Measurements from ENCODE around the gene NEGR1. TPM values are rescaled to one million over a fixed set of nuclear protein-coding genes. Genes with fewer than 3 reads are reported as not detected.

NEGR1 gene
- total RNA-seq, 1 donor from 2014 or later: 1.6 TPM

GRCh38 chr1:71781450-71781849, 500.9 kb downstream of the NEGR1 start:
- no peak for DNase-seq (ENCODE audit: low read depth)

GRCh38 chr1:71780681-71781080, 501.7 kb downstream of the NEGR1 start:
- DNase-seq (ENCODE audit: low read depth): no peak

GRCh38 chr1:71778940-71779339, 503.4 kb downstream of the NEGR1 start:
- no peak for DNase-seq (ENCODE audit: low read depth)

GRCh38 chr1:71777094-71777493, 505.2 kb downstream of the NEGR1 start:
- no peak for DNase-seq (ENCODE audit: low read depth)

DNA sequence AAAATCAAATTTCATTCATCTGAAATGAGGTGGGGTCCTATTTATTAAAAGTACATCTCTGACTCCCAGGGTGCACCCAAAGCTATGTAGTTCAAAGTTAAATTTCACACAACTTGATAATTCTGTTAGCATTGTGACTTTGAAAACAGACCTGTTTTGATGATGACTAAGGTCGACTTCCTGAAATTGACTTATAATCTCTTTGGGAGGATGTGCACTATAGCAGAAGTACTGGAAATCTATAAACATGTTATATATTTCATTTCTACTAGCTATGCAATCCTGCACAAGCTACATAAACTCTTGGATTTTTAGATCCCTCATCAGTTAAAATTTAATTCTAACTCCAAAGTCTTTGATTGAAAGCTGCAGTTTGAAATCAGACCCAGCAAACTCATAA, 507.6 kb downstream of the NEGR1 start:
- DNase-seq (ENCODE audit: low read depth): no peak

DNA sequence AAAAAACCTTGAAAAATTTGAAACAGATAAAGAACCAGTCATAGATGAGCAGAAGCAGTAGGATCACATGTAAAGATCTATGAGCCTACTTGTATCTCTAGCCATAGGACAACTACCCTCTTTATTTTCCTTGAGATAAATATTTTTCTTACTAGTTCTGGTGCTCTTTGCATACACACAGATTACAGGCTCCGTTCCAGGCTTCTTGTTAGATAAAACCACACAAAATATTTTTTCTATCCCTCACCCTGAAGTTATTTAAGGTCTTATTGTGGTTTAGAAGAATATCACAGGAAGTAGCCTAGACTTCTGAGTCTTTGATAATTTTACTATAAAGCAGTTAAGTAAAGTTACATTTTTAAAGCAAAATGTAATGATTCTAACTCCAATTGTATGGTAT, 512.2 kb downstream of the NEGR1 start:
- DNase-seq (ENCODE audit: low read depth): no peak

DNA sequence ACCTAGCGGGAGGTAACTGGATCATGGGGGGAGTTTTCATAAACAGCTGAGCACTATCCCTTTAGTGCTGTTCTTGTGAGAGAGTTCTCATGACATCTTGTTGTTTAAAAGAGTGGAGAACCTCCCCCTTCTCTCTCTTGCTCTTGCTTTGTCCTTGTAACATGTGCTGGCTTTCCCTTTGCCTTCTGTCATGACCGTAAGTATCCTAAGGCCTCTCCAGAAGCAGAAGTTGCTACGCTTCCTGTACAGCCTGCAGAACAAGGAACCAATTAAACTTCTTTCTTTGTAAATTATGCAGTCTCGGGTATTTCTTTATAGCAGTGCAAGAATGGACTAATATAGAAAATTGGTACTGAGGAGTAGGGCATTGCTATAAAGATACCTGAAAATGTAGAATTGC, 515.6 kb downstream of the NEGR1 start:
- no peak for DNase-seq (ENCODE audit: low read depth)

DNA sequence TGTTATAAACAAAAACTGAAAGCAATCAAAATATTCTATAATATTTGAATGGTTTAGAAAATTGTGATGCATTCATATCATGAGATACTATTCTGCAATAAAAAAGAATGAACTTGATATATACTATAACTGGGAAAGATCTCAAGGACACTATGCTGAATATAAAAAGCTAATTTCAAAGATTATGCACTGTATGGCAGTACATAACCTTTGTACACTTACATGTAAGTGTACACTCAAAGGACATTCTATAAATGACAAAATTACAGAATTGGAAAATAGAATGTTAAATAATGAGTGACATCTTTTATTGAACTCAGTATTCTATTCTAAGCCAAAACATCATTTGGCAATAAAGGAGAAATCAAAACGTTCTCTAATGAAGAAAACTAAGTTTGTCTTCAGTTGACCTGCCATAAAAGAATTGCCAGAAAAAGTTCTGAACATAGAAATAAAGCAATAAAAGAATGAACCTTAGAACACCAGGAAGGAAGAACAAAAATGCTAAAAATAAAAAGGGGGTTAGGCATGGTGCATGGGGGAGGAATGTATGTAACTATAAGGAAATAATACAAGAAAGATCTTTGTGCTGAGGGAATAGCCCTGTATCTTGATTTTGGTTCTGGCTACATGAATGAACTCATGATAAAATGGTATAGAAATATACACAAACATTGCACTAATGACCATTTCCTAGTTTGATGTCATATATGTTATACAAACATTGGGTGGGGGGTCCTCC, 519.7 kb downstream of the NEGR1 start:
- no peak for DNase-seq (ENCODE audit: low read depth)

- no peak for DNase-seq (ENCODE audit: low read depth)
These were observed 526.9 kb downstream of the NEGR1 start for GRCh38 chr1:71755441-71755840.

DNA sequence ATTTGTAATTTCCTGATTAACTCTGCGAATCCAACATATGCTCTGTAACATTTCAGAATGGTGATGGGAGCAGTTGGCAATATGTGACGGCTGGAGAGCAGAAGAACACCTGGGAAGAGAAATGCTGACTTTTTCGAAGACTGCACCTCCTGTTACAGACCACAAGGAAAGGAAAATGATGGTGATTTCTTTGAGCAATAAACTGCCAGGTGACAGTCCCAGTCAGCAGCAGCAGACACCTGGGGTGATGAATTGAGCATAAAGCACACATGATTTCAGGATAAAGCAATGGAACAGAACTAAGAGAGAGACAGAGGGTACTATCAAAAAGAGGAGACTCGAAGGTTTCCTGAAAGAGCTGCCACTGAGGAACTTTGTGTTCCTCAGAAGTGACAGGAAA, 528.6 kb downstream of the NEGR1 start:
- DNase-seq (ENCODE audit: low read depth): no peak

GRCh38 chr1:71745326-71745725, 537.0 kb downstream of the NEGR1 start:
- no peak for DNase-seq (ENCODE audit: low read depth)

DNA sequence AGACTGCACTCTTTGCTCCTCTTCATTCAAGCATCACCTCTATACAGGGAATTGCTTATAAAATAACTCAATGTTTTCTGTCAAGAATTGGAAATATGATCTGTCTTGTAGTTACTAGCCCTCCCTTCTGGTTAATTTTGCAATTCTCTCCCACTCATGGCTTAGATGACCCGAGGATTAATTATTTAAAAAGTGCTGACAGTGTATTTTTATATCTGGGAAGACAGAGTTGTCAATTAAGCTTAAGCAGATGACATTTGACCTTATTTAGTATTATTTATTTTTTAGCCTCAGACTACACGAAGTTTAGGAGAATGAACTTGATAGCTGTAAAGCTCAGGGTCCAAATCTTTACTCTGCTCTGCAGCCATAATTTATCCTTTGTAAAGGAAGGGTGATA, 538.5 kb downstream of the NEGR1 start:
- no peak for DNase-seq (ENCODE audit: low read depth)

DNA sequence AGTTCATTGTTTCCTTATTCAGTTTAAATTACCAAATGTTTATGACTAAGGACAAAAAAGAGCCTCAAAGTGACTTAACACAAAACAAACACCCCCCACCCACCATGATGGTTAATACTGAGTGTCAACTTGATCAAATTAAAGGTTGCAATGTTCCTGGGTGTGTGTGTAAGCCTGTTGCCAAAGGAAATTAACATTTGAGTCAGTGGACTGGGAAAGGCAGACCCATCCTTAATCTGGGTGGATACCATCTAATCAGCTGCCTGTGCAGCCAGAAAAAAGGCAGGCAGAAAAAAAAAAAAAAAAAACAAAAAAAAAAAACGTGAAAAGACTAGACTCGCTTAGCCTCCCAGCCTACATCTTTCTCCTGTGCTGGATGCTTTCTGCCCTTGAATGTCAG, 543.4 kb downstream of the NEGR1 start:
- no peak for DNase-seq (ENCODE audit: low read depth)

DNA sequence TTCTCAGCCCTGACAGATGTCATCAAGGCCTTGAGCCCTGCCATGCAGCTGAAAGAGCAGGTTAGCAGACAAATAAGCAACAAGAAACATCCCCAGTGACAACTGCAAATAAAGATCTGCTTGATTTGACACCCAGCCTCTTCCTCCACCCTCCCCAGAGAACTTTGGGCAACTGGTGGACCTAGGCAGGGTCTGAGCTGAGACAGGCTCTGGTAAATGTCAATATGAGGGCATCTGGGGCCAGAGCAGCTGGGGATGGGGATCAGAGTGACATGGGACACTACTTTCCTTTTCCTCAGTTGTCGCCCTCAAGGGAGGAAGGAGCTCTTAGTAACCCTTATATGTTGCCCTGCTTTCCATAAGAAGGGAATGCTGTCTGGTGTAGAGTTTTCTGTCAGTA, 544.1 kb downstream of the NEGR1 start:
- DNase-seq (ENCODE audit: low read depth): no peak

DNA sequence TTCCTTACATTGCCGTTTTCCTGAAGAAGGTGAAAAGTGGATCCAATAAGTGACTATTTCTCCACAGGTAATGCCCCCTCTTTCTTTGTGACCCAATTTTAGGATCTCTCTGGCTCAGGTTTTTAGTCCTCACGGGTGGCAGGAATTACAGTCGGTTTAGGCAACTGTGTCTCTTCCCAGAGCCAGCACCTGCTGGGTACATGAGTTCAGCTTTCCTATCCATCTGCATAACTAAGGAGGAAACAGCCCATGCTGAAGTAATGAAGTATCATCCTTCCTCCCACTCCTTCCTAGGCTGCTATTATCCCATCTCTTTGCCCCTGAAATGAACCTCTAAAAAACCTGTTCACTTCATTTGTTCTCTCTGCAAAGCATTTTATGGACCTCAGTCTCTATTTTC, 544.6 kb downstream of the NEGR1 start:
- DNase-seq (ENCODE audit: low read depth): no peak

- no peak for DNase-seq (ENCODE audit: low read depth)
These were observed 549.2 kb downstream of the NEGR1 start for GRCh38 chr1:71733121-71733520.

- no peak for DNase-seq (ENCODE audit: low read depth)
These were observed 560.8 kb downstream of the NEGR1 start for GRCh38 chr1:71721532-71721931.

GRCh38 chr1:71719330-71719729, 563.0 kb downstream of the NEGR1 start:
- DNase-seq (ENCODE audit: low read depth): no peak

DNA sequence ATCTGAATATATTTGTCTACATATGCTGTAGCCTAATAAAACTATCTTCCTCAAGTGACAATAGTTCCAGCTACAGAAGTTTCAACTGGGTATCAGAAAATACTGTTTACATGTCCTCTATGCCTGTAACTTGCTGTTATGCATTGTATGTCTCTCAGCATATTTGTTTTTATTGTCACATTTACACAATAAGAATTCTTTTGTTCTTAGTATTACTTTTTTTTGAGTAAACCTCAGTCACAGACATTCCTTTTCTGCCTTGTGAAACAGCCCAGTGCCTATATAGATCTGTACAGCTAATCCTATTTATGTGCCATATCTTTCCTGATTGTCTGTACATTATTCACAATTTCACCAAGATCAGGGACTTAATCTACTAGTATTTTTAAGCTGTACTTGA, 565.2 kb downstream of the NEGR1 start:
- DNase-seq (ENCODE audit: low read depth): no peak

DNA sequence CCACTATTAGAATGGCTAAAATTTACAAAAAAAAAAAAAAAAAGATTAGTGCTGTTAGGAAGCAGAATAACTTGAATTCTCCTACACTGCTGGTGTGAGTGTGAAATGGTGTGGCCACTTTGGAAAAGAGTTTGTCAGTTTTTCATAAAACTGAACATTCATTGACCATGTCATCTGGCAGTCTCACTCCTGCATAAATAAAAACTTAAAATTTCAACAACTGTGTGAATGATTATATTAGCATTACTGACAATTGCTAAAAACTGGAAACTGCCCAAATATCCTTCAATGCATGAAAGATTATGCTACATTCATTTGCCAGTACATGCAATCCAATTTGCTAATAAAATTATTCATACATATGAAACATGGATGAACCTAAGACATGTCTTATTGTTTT, 570.9 kb downstream of the NEGR1 start:
- DNase-seq (ENCODE audit: low read depth): no peak

DNA sequence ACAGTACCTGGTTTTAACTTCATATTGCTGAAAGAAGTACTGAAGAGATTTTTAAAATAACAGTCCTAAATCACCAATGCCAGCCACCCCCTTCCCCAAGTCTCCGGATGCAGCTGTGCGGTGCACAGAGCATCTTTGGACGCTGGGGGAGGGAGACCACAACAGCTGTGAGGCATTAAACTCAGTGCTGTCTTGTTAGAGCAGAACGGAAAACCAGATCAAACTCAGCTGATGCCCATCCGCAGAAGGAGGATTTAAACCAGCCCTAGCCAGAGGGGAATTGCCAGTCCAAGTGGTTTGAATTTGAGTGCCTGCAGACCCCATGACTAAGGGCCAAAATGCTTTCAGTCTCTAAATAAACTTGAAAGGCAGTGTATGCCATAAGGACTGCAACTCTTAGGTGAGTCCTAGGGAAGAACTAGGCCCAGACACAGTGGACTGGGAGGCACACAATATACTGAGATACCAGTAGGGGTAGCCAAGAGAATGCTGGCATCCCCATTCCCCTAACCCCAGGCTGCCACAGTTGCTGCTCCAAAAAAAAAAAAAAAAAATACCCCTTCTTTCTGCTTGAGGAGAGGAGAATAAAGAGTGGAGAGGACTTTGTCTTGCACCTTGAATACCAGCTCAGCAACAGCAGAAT, 576.2 kb downstream of the NEGR1 start:
- no peak for DNase-seq (ENCODE audit: low read depth)

GRCh38 chr1:71698186-71698585, 584.2 kb downstream of the NEGR1 start:
- DNase-seq (ENCODE audit: low read depth): no peak

DNA sequence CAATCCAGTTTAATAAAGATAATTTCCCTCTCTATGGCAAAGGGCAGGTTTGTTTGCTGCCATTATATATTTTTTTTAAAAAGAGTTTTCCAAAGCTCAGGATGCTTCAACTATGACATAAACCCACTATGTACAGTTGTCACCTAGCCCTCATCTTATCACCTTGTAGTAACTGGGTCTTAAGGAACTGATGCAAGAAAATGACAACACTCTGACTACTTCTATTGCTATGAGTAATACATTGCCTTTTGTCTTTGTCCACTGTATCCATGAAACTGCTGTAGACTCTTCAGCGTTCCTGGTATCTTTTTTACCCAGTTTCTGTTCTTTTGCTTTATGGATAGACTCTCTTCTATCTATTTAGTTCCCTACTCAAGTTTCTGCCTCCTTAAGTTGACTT, 586.5 kb downstream of the NEGR1 start:
- DNase-seq (ENCODE audit: low read depth): peak; percentile 11

- DNase-seq (ENCODE audit: low read depth): no peak
These were observed 587.3 kb downstream of the NEGR1 start for GRCh38 chr1:71695084-71695483.

Measured in renal cortical epithelial cell (primary cell).